Esophagus muscularis mucosa (tissue), 4 donors: ENCODE results near the gene MTTP. TPM values are rescaled to one million over a fixed set of nuclear protein-coding genes. Genes with fewer than 3 reads are reported as not detected.

ENCODE experiments used
- DNase-seq: peaks from one replicate; pipeline ENCODE4 v3.0.0-alpha.2; 2017; ENCODE audit errors: extremely low spot score
- H3K27ac ChIP-seq, 4 donors: fragments of 200-600 bp; sonication (generic); replicated peaks in 1 of 4; 1 replicate in 3 of 4; 2 replicates in 1 of 4; pipeline ENCODE4 v1.5.1; 2016 to 2019; ENCODE audit warnings: mild to moderate bottlenecking in 1 of 4
- H3K27me3 ChIP-seq, 4 donors: fragments of 200-600 bp; sonication (generic); one replicate each; pipeline versions ENCODE4 v1.5.1 to v1.6.0; 2016 to 2019
- H3K36me3 ChIP-seq, 4 donors: fragments of 200-600 bp; sonication (generic); one replicate each; pipeline ENCODE4 v1.5.1; 2016 to 2019
- H3K4me1 ChIP-seq, 4 donors: fragments of 200-600 bp; sonication (generic); one replicate each; pipeline ENCODE4 v1.5.1; 2016 to 2019
- H3K4me3 ChIP-seq, 4 donors: fragments of 200-600 bp; sonication (generic); 1 replicate in 2 of 4; 2 replicates in 2 of 4; pipeline ENCODE4 v1.5.1; 2016 to 2019; ENCODE audit warnings: mild to moderate bottlenecking in 4 of 4, moderate library complexity in 1 of 4
- H3K9me3 ChIP-seq, 4 donors: fragments of 200-600 bp; sonication (generic); 1 replicate in 3 of 4; 2 replicates in 1 of 4; pipeline ENCODE4 v1.5.1; 2016 to 2019
- EP300 ChIP-seq: sonication (generic); formaldehyde crosslinking; IDR thresholded peaks from one replicate; pipeline ENCODE4 v1.6.1; 2017; ENCODE audit warnings: antibody characterized with exemption
- POLR2A ChIP-seq: fragments of 450-650 bp; IDR thresholded peaks from one replicate; pipeline ENCODE4 v1.6.1; 2017; ENCODE audit warnings: antibody characterized with exemption, moderate library complexity, mild to moderate bottlenecking, low read depth
- POLR2AphosphoS5 ChIP-seq, 2 donors: sonication (generic); formaldehyde crosslinking; IDR thresholded peaks; one replicate each; pipeline ENCODE4 v1.6.1; 2017; ENCODE audit warnings: antibody characterized with exemption in 2 of 2
- WGBS: methylation state at CpG from one replicate; pipeline ENCODE4 v1.1.5; 2018; 5-methylcytosine and 5-hydroxymethylcytosine counted together
- intact Hi-C: fragments of 100-400 bp; cut with DNase I; formaldehyde crosslinking; loops from one replicate; pipeline ENCODE4 v1.15.1; 2023
- total RNA-seq, 4 donors: library from RNA; depleted of rRNA; stranded (reverse); fragments of >200 nt; gene quantifications; one replicate each; pipeline versions ENCODE4 v1.1.0 to v1.2.1, GENCODE V29; 2016
- TF ChIP-seq, protein P1 (sequence below), 3 experiments: fragments of 200-600 bp in 2 of 3; fragments of 450-650 bp in 1 of 3; sonication (generic) in 2 of 3; IDR thresholded peaks; one replicate each; pipeline ENCODE4 v1.5.1; 2017 to 2019; ENCODE audit warnings: antibody characterized with exemption in 3 of 3, mild to moderate bottlenecking in 2 of 3, moderate library complexity in 1 of 3

MTTP gene
- total RNA-seq, 4 donors from 2014 or later = 0.45 to 1.2 (median 0.70) TPM

DNA sequence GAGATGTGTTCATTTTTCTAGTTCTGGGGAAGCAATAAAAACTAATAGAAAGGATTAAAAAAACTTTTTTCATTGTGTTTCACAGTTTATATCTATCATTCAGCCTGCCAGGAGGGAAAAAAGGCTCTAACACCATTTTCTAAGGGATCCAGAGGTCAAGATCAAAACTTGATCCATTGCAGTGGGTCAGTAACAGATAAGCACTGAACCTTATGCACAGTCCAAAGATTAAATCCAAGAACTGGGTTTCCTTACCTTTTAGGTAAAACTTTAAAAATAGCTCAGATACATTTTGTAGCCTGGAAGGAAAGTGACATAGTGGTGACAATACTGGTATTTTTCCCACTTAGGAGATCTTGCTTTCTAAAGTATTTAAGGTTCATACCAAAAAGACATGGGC, 12.7 kb downstream of the MTTP start:
- Histone ChIP-seq H3K4me3 (no peak overlapping the region), H3K36me3 (no peaks in the 10 kb centered on the region), H3K27ac (no peak overlapping the region), H3K9me3 (no peaks in the 10 kb centered on the region), H3K4me1 (no peaks in the 10 kb centered on the region), H3K27me3 (no peaks in the 10 kb centered on the region)
- intact Hi-C loops = no loop called here
- TF ChIP-seq, protein P1, sequence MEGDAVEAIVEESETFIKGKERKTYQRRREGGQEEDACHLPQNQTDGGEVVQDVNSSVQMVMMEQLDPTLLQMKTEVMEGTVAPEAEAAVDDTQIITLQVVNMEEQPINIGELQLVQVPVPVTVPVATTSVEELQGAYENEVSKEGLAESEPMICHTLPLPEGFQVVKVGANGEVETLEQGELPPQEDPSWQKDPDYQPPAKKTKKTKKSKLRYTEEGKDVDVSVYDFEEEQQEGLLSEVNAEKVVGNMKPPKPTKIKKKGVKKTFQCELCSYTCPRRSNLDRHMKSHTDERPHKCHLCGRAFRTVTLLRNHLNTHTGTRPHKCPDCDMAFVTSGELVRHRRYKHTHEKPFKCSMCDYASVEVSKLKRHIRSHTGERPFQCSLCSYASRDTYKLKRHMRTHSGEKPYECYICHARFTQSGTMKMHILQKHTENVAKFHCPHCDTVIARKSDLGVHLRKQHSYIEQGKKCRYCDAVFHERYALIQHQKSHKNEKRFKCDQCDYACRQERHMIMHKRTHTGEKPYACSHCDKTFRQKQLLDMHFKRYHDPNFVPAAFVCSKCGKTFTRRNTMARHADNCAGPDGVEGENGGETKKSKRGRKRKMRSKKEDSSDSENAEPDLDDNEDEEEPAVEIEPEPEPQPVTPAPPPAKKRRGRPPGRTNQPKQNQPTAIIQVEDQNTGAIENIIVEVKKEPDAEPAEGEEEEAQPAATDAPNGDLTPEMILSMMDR (IDR thresholded peaks at IDR 0.05) = no peak
- TF ChIP-seq EP300 (no peak), POLR2AphosphoS5 (IDR thresholded peaks at IDR 0.05) (no peak), POLR2A (no peak)
- no peak for DNase-seq

DNA sequence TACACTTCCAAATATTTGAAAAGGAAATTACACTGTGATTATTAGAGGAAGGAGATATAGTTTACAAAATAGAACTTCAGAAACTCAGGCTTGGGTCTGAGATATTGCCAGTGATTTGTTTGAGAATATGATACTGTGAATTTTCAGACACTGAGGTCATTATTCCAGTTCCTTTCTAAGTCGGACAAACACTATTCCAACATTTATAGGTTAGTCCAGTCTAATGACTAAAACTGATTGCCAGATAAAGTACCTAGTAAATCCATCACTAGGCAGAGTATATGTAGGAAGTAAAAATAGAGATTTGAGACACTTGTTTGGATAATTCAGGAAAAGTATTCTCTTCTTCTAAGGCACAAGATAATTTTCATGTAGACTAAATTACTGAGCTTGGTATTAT, 13.2 kb downstream of the MTTP start:
- WGBS = 61% methylated on average over 1 of the region's 1 CpG
- H3K27ac ChIP-seq = no peak overlapping the region
- H3K4me1 ChIP-seq = no peaks in the 10 kb centered on the region
- no peaks in the 10 kb centered on the region for H3K27me3 ChIP-seq
- no peaks in the 10 kb centered on the region for H3K9me3 ChIP-seq
- H3K36me3 ChIP-seq = no peaks in the 10 kb centered on the region
- no peak overlapping the region for H3K4me3 ChIP-seq
- intact Hi-C loops = no loop called here
- TF ChIP-seq EP300 (no peak), POLR2A (no peak), POLR2AphosphoS5 (IDR thresholded peaks at IDR 0.05) (no peak)
- TF ChIP-seq, protein P1 (IDR thresholded peaks at IDR 0.05) = no peak
- DNase-seq = no peak

DNA sequence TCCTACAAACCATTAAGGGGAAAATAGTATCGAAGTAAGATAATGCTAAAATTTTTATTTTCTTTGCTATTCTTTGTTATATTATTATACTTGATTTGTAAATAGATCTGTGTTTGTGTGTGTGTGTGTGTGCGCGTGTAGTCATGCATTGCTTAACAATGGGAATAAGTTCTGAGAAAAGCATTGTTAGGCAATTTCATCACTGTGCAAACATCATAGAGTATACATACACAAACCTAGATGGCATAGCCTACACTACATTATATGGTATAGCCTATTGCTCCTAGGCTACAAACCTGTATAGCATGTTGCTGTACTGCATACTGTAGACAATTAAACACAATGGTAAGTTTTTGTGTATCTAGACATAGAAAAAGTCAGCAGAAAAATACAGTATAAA, 17.1 kb downstream of the MTTP start:
- Histone ChIP-seq H3K4me1 (no peaks in the 10 kb centered on the region), H3K4me3 (no peak overlapping the region), H3K27me3 (no peaks in the 10 kb centered on the region), H3K9me3 (no peaks in the 10 kb centered on the region), H3K36me3 (no peaks in the 10 kb centered on the region), H3K27ac (no peak overlapping the region)
- WGBS = 93% methylated on average over 3 of the region's 3 CpGs
- DNase-seq = no peak
- TF ChIP-seq POLR2A (no peak), EP300 (no peak), POLR2AphosphoS5 (IDR thresholded peaks at IDR 0.05) (no peak)
- TF ChIP-seq, protein P1 (IDR thresholded peaks at IDR 0.05) = no peak
- intact Hi-C loops = no loop called here

DNA sequence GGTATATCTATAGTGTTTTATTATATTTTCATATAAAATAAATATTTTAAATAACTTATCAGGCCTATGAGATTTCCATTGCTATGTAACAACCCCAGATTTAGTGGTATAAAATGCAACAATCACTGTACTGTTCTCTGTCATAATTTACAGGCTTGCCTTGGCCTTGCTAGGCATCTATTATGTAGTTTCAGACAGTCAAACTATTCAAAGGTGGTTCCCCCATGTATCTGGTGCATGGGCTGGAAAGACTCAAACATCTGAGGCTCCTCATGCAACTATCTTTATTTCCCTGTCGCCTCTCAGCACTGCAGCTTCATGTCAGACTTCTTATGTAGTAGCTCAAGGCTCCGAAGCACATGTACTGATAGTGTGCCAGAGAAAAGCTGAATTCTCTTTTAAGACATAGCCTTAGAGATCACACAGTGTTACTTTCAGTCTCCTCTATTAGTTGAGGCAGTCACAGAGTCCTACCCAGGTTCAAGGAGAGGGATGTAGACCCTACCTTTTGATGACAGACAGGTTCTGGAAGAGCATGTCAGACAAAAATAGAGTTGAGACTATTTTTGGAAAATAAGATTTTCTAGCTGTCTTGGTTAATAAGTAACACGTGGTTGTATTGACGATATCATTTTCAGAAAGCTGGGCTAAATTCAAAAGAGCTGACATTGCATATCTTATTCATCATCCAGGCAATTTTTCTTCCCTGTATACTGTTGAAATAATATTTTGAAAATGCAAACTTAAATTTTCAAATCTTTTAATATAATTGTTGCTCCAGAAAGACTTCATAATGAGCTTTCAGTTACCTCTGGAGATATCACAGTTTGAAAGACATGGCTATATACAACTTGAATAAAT, 19.4 kb downstream of the MTTP start:
- DNase-seq = no peak
- no peak for TF ChIP-seq EP300
- TF ChIP-seq, protein P1 (IDR thresholded peaks at IDR 0.05) = no peak
- no peak for TF ChIP-seq POLR2A
- no peak for TF ChIP-seq POLR2AphosphoS5 (IDR thresholded peaks at IDR 0.05)
- Histone ChIP-seq H3K4me1 (no peaks in the 10 kb centered on the region), H3K9me3 (no peaks in the 10 kb centered on the region), H3K4me3 (no peak overlapping the region), H3K27me3 (no peaks in the 10 kb centered on the region), H3K36me3 (no peaks in the 10 kb centered on the region), H3K27ac (no peak overlapping the region)
- WGBS = 60% methylated on average over 4 of the region's 4 CpGs
- intact Hi-C loops = no loop called here

DNA sequence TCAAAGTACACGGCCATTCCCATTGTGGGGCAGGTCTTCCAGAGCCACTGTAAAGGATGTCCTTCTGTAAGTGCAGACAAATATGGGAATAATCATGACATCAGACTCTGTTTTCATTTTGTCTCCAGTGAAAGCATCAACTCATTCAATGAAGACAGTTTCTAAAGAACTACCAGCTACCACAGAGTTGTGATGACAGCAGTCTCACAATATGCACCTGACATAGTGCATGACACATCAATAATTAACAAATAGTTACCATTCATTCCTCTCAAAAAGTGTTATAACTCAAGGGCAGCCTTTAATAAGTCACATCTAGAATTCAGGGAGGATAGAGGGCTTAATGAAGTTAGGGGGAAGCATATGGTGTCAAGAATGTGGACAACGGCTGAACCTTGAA, 20.2 kb downstream of the MTTP start:
- no peak overlapping the region for H3K4me3 ChIP-seq
- TF ChIP-seq POLR2A = no peak
- TF ChIP-seq POLR2AphosphoS5 (IDR thresholded peaks at IDR 0.05) = no peak
- H3K36me3 ChIP-seq = no peaks in the 10 kb centered on the region
- intact Hi-C loops = no loop called here
- 75% methylated on average over 2 of the region's 2 CpGs for WGBS
- DNase-seq = no peak
- no peaks in the 10 kb centered on the region for H3K4me1 ChIP-seq
- no peaks in the 10 kb centered on the region for H3K9me3 ChIP-seq
- no peak overlapping the region for H3K27ac ChIP-seq
- no peaks in the 10 kb centered on the region for H3K27me3 ChIP-seq
